Astrocyte (in vitro differentiated cells and primary cell): ENCODE data around the gene BTBD16. TPM values are rescaled to one million over a fixed set of nuclear protein-coding genes. Genes with fewer than 3 reads are reported as not detected.

Experiments
- DNase-seq: peaks from one replicate; pipeline ENCODE4 v3.0.0-alpha.2; 2010; ENCODE audit warnings: low read depth
- FAIRE-seq: peaks from 2 replicates; lab custom pipeline; 2011; peaks lifted over from hg19 to GRCh38; lab: Jason Lieb, UNC
- H2AFZ ChIP-seq: 2 replicates; pipeline ENCODE4 v1.6.0; 2012; ENCODE audit warnings: low read depth, low read length, inconsistent platforms
- H3K27ac ChIP-seq: 2 replicates; pipeline ENCODE4 v1.5.1; 2011; ENCODE audit warnings: low read depth, low read length, inconsistent platforms
- H3K27me3 ChIP-seq: 2 replicates; pipeline ENCODE4 v1.6.0; 2011; ENCODE audit warnings: low read length, inconsistent platforms; ENCODE audit not compliant: insufficient read depth
- H3K36me3 ChIP-seq: 2 replicates; pipeline ENCODE4 v1.5.1; 2011; ENCODE audit warnings: low read length, inconsistent platforms; ENCODE audit not compliant: insufficient read depth
- H3K4me1 ChIP-seq: 2 replicates; pipeline ENCODE4 v1.5.1; 2011; ENCODE audit warnings: low read length, inconsistent platforms; ENCODE audit not compliant: insufficient read depth
- H3K4me2 ChIP-seq: 2 replicates; pipeline ENCODE4 v1.6.0; 2012; ENCODE audit warnings: low read length, inconsistent platforms
- H3K4me3 ChIP-seq: 2 replicates; pipeline ENCODE4 v1.5.1; 2011; ENCODE audit warnings: low read depth, mild to moderate bottlenecking, low read length, inconsistent platforms; ENCODE audit not compliant: insufficient read depth
- H3K79me2 ChIP-seq: 2 replicates; pipeline ENCODE4 v1.6.0; 2012; ENCODE audit warnings: mild to moderate bottlenecking, low read length, inconsistent platforms; ENCODE audit not compliant: insufficient read depth
- H3K9ac ChIP-seq: 2 replicates; pipeline ENCODE4 v1.6.0; 2012; ENCODE audit warnings: mild to moderate bottlenecking, low read length, inconsistent platforms
- H3K9me3 ChIP-seq: 2 replicates; pipeline ENCODE4 v1.5.1; 2012; ENCODE audit warnings: low read depth, mild to moderate bottlenecking, low read length, inconsistent platforms; ENCODE audit not compliant: insufficient read depth
- H4K20me1 ChIP-seq: 2 replicates; pipeline ENCODE4 v1.6.0; 2012; ENCODE audit warnings: low read length, inconsistent platforms; ENCODE audit not compliant: insufficient read depth
- H3K27ac Mint-ChIP-seq: one replicate; pipeline ENCODE4 v1.8.0; 2021; ENCODE audit warnings: mild to moderate bottlenecking, mixed read lengths; ENCODE audit not compliant: unreplicated experiment
- H3K27me3 Mint-ChIP-seq: one replicate; pipeline ENCODE4 v1.8.0; 2021; ENCODE audit warnings: low read depth, mixed read lengths; ENCODE audit not compliant: unreplicated experiment
- H3K36me3 Mint-ChIP-seq: one replicate; pipeline ENCODE4 v1.8.0; 2021; ENCODE audit warnings: low read depth, mixed read lengths; ENCODE audit not compliant: unreplicated experiment
- H3K4me1 Mint-ChIP-seq: one replicate; pipeline ENCODE4 v1.8.0; 2021; ENCODE audit warnings: low read depth, mixed read lengths; ENCODE audit not compliant: unreplicated experiment
- H3K4me3 Mint-ChIP-seq: one replicate; pipeline ENCODE4 v1.8.0; 2021; ENCODE audit warnings: mild to moderate bottlenecking, moderate library complexity, mixed read lengths; ENCODE audit not compliant: unreplicated experiment
- H3K9me3 Mint-ChIP-seq: one replicate; pipeline ENCODE4 v1.8.0; 2021; ENCODE audit warnings: mild to moderate bottlenecking, mixed read lengths; ENCODE audit not compliant: unreplicated experiment
- EZH2 ChIP-seq: IDR thresholded peaks from 2 replicates; pipeline ENCODE4 v1.6.1; 2012; ENCODE audit warnings: mild to moderate bottlenecking, low read length, inconsistent platforms; ENCODE audit not compliant: insufficient read depth
- total RNA-seq: library from RNA; stranded (reverse); gene quantifications from 2 replicates; pipeline ENCODE4 v1.2.1, GENCODE V29; 2021
- TF ChIP-seq, protein P1 (sequence below): IDR thresholded peaks from 2 replicates; pipeline ENCODE4 v1.5.1; 2011; ENCODE audit warnings: low read depth, mild to moderate bottlenecking, inconsistent platforms, low read length, moderate library complexity; ENCODE audit not compliant: insufficient read depth

The BTBD16 gene
- total RNA-seq, 1 donor from 2014 or later = not detected

GRCh38 chr10:122294511-122295450 is 23.7 kb downstream of the BTBD16 start:
- FAIRE-seq (no peak), DNase-seq (no peak)
- peaks cover 3% of the 10 kb centered on the region for H3K9me3 Mint-ChIP-seq
- H3K9ac ChIP-seq = no peak overlapping the region
- no peaks in the 10 kb centered on the region for H3K36me3 ChIP-seq
- no peaks in the 10 kb centered on the region for H3K9me3 ChIP-seq
- peaks cover 14% of the 10 kb centered on the region for H3K4me1 Mint-ChIP-seq
- no peaks in the 10 kb centered on the region for H3K79me2 ChIP-seq
- H3K36me3 Mint-ChIP-seq = no peaks in the 10 kb centered on the region
- no peaks in the 10 kb centered on the region for H3K4me1 ChIP-seq
- no peak overlapping the region for H3K4me2 ChIP-seq
- no peak overlapping the region for H3K4me3 Mint-ChIP-seq
- H2AFZ ChIP-seq = no peak overlapping the region
- H3K4me3 ChIP-seq = no peak overlapping the region
- H4K20me1 ChIP-seq = no peaks in the 10 kb centered on the region
- H3K27ac ChIP-seq = no peak overlapping the region
- no peak overlapping the region for H3K27ac Mint-ChIP-seq
- H3K27me3 ChIP-seq = no peaks in the 10 kb centered on the region
- TF ChIP-seq, protein P1, sequence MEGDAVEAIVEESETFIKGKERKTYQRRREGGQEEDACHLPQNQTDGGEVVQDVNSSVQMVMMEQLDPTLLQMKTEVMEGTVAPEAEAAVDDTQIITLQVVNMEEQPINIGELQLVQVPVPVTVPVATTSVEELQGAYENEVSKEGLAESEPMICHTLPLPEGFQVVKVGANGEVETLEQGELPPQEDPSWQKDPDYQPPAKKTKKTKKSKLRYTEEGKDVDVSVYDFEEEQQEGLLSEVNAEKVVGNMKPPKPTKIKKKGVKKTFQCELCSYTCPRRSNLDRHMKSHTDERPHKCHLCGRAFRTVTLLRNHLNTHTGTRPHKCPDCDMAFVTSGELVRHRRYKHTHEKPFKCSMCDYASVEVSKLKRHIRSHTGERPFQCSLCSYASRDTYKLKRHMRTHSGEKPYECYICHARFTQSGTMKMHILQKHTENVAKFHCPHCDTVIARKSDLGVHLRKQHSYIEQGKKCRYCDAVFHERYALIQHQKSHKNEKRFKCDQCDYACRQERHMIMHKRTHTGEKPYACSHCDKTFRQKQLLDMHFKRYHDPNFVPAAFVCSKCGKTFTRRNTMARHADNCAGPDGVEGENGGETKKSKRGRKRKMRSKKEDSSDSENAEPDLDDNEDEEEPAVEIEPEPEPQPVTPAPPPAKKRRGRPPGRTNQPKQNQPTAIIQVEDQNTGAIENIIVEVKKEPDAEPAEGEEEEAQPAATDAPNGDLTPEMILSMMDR = no peak
- no peak for TF ChIP-seq EZH2
- H3K27me3 Mint-ChIP-seq = peaks cover 23% of the 10 kb centered on the region

DNA sequence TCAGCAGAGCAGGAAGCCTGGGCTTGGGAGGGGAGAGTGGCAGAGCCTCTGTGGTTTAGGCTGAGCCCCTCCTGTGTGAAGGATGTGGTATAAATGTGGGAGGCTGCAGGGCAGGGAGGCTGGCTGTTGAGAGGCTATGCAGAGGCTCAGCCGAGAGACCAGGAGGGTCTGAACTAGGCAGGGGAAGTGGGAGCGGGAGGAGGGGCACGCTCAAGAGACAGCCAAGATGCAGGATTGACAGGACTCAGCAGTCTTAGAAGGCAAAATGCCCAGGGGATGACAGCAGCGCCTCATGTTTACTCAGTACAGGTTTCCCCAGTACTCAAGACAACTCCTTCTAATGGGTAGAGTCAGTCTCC is 24.3 kb downstream of the BTBD16 start:
- Histone ChIP-seq H4K20me1 (no peaks in the 10 kb centered on the region), H3K4me3 (no peak overlapping the region), H2AFZ (no peak overlapping the region), H3K27me3 (no peaks in the 10 kb centered on the region), H3K9me3 (no peaks in the 10 kb centered on the region), H3K36me3 (no peaks in the 10 kb centered on the region), H3K79me2 (no peaks in the 10 kb centered on the region), H3K4me1 (no peaks in the 10 kb centered on the region), H3K27ac (no peak overlapping the region), H3K9ac (no peak overlapping the region), H3K4me2 (no peak overlapping the region)
- H3K4me3 Mint-ChIP-seq = no peak overlapping the region
- H3K27ac Mint-ChIP-seq = no peak overlapping the region
- no peak for FAIRE-seq
- H3K4me1 Mint-ChIP-seq = peaks cover 14% of the 10 kb centered on the region
- TF ChIP-seq EZH2 = no peak
- TF ChIP-seq, protein P1 = no peak
- no peak for DNase-seq
- no peaks in the 10 kb centered on the region for H3K36me3 Mint-ChIP-seq
- peaks cover 23% of the 10 kb centered on the region for H3K27me3 Mint-ChIP-seq
- peaks cover 3% of the 10 kb centered on the region for H3K9me3 Mint-ChIP-seq
